Mesenteric fat pad (tissue), 1 donor: Measurements from ENCODE around the gene CD2. TPM values are rescaled to one million over a fixed set of nuclear protein-coding genes. Genes with fewer than 3 reads are reported as not detected.

Source experiments
- DNase-seq: peaks from one replicate; pipeline ENCODE4 v3.0.0-alpha.2; 2020; ENCODE audit warnings: low spot score
- total RNA-seq: library from RNA; stranded (reverse); fragmentation: NEBNext Ultra II Directional; extraction: Animal tissue kit (Norgen Biotek cat#: 25700); gene quantifications from one replicate; pipeline ENCODE4 v1.2.1, GENCODE V29; 2021
- donor health status: DM: yes; HTN: yes; CAD: no.

CD2 gene
- total RNA-seq, 1 donor from 2014 or later: 2.3 TPM

GRCh38 chr1:116760487-116760886 is 6.3 kb downstream of the CD2 start:
- no peak for DNase-seq

- no peak for DNase-seq
Observed at GRCh38 chr1:116760996-116761665, 6.9 kb downstream of the CD2 start.

GRCh38 chr1:116762281-116762680 is 8.1 kb downstream of the CD2 start:
- no peak for DNase-seq

DNA sequence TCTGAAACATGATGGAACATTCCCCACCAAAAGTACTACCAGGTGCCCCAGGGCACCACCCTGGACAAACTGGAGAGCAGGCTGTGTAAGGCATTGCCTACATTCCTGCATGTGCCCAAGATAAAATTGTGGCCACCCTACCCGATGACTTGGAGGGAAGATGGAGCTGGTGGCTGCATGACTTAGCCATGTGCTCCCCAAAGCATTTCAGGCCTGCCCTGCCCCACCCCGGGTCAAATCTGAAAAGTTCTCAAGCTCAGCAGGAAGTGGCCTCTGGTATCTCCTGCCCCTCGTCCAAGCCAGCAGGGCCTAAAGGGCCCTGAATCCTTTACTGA is 8.5 kb downstream of the CD2 start:
- no peak for DNase-seq

DNA sequence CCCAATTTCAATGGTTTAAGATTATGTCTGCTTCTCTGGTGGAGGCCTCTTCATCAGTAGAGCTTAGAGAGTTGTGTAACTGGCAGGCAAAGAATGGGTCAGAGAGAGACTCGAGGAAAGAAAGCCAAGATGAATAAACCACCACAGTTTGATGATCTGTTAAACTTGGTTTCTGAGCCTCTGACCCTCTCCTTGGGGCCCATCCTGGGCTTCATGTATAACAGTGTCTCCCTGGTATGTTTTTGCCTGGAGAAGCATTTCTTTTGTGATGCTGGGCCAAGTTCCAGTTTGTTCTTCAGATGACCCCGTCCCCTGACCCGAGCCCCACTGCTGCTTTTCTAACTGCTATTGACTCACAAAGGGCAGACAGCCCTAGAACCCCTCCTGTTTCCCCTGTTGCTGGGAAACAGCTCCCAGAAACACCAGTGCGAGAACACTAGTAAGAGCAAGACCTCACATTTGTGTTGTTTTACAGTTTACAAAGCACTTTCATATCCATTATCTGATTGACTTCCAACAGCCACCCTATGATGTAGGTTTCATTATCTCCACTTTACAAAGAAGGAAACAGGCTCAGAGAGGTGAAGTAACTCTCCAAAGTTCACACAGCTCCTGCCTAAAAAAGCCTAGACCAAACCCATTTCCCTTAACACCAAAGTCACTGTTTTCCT is 9.0 kb downstream of the CD2 start:
- no peak for DNase-seq

DNA sequence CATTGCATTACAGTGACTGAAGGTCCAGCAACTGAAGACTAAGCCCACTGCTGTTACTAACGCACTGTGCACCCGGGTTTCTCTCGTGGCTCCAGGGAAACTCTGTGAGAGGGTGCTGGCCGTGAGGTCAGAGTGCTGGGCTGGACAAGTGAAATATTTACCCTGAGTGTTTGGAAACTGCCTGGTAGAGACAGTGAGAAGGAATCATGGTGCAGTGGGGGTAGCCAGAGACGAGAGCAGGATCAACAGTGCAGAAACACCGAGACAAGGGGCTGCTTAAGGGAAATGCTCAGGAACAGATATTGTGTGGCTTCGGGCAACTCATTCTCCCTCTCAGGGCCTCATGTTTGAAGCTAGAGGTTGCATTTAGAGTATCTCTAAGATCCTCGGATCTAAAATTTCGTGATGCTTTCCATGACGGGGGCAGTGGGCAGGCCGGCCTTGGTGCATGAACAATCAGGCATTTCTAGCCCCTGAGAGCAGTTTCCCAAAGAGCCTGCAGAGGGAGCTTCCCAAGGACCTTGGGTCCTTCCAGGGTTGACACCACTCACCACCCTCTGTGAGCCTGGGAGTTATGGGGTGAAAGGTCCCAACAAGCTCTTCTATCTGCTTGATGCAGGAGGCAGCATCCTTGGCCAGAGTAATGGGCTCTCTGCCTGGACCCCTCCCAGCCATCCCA is 9.7 kb downstream of the CD2 start:
- DNase-seq: no peak

DNA sequence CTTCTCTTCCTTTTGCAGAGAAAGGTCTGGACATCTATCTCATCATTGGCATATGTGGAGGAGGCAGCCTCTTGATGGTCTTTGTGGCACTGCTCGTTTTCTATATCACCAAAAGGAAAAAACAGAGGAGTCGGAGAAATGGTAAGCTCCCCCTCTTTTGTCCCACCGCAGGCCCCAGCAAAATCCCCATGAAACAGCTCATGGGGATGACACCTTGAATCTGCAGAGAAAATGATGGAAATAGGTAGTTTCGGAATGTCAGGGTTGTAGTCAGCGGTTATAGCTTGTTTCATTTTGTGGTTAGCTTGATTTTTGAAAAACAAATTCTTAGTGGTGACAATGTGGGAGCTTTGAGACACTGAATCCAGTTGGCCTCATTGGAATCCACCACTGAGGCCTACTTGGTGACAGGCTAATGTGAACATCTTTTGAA is 10.3 kb downstream of the CD2 start:
- no peak for DNase-seq

DNA sequence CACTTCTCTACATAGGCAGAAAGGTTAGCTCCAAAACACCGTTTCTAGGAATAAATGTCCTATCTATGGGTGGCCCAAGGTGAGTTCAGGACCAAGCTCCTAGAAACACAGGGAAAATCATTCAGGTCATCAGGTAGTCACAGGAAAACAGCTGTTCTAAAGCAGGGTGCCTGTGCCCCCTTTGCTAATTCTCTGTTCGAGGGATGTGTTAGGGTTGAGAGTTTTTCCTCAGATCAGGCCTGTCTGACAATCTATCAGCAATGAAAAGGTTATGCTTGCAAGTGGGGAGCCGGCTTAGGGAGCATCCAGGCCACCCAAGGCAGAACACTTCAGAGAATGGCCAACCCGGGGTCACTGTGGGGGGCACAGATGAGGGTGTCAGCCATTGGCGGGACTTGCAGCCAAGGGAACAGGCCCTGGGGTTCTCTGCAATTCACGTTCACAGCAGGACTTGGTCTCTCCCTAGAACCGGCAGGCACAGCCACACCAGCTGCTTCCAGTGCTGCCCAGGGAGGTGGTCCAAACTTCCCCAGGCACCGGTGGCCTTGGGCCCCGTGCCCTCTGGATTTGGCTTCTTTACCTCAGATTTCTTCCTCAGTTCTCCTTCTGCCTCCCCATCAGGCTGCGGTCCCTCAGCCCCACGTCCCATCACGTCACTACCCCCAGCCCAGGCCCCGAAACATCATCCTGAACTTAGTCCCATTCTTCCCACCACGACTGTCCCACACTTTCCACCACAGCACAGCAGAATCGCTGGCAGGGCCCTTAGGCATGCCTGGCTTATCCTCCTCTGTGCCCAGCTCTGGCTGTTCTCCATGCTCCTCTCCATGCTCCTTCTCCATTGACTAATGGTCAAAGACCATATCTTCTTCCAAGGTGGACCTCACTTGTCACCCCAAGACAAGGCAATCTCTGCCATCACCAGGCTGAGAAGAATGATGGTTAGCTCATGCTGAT is 11.0 kb downstream of the CD2 start:
- DNase-seq: no peak

GRCh38 chr1:116765962-116766361 is 11.7 kb downstream of the CD2 start:
- DNase-seq: no peak

- no peak for DNase-seq
Observed at GRCh38 chr1:116766616-116767469, 12.6 kb downstream of the CD2 start.

GRCh38 chr1:116767782-116768382 is 13.7 kb downstream of the CD2 start:
- DNase-seq: no peak

DNA sequence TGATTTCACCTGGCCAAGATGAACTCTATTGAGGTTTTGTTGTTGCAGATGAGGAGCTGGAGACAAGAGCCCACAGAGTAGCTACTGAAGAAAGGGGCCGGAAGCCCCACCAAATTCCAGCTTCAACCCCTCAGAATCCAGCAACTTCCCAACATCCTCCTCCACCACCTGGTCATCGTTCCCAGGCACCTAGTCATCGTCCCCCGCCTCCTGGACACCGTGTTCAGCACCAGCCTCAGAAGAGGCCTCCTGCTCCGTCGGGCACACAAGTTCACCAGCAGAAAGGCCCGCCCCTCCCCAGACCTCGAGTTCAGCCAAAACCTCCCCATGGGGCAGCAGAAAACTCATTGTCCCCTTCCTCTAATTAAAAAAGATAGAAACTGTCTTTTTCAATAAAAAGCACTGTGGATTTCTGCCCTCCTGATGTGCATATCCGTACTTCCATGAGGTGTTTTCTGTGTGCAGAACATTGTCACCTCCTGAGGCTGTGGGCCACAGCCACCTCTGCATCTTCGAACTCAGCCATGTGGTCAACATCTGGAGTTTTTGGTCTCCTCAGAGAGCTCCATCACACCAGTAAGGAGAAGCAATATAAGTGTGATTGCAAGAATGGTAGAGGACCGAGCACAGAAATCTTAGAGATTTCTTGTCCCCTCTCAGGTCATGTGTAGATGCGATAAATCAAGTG is 14.3 kb downstream of the CD2 start:
- DNase-seq: no peak

DNA sequence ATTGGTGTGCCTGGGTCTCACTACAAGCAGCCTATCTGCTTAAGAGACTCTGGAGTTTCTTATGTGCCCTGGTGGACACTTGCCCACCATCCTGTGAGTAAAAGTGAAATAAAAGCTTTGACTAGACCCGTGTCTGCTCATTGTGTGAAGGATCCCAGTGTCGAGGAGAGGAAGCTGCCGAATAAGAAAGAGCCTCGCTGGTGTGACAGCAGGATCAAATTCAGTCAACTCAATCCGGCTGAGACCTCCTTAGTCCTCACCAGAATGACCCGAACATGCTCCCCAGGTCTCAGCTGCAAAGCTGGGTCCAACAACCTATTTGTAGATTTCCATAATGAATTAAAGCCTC is 14.8 kb downstream of the CD2 start:
- DNase-seq: no peak

GRCh38 chr1:116769561-116769977 is 15.3 kb downstream of the CD2 start:
- no peak for DNase-seq

GRCh38 chr1:116769994-116770393 is 15.8 kb downstream of the CD2 start:
- no peak for DNase-seq

DNA sequence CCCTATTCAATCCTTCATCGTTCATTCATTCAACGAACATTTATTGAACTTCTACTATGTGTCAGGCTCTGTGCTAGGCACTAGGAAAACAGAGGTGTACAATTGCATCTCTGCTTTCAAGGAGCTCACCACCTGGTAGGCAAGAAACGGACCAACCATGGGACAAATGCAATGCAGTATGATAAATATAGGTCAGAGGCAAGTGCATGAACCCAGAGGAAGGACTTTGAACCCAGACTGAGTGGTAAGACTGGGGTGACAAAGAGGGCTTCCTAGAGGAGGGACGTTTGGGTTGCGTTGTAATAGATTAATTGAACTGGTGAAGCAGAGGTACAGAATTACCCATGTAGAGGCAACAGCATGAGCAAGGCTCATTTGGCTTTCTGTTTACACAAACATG is 16.4 kb downstream of the CD2 start:
- DNase-seq: no peak

- no peak for DNase-seq
Observed at GRCh38 chr1:116771997-116772647, 17.9 kb downstream of the CD2 start.

GRCh38 chr1:116772648-116773045 is 18.4 kb downstream of the CD2 start:
- no peak for DNase-seq

DNA sequence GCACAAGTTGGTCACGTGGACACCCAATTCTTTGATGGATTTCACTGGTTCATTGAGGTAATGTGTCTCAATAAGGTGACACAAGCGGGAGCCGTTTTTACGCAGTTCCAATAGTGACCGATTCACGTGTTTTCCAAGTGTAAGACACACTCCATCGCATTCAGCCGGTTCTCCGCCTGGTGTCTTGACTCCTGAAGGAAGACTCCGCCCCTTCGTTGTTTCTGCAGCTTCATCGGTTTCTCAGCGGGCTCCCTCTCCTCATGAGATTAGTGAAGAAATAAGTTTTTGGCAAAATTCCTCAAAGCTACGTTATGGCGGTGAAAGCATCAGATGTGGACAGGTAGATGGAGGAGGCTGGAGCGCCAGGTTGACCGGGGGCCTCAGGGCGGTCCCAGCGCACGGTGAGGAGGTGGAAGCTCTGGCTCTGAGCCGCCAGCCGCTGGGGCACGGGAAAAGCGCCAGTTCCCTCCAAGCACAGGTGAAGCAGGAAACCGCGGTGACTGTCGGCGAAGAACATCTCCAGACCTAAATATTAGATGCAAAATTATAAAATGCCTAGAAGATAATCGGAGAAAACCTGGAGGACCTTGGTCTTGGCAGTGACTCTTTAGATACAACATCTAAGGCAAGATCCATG is 21.0 kb downstream of the CD2 start:
- DNase-seq: no peak
